ENCODE measurements around the gene NTN1.

- TF ChIP-seq CTCF (IDR thresholded peaks at IDR 0.05) (no peak), POLR2A (IDR thresholded peaks at IDR 0.05) (no peak)
These were observed 110.1 kb downstream of the NTN1 start for GRCh38 chr17:9131371-9131770.
